CD4-positive, alpha-beta T cell treated with Interleukin-17A for 4 hours (primary cell): ENCODE data around the gene CHKA.

ENCODE experiments used
- DNase-seq: peaks from one replicate; pipeline ENCODE4 v3.0.0-alpha.2; 2020; ENCODE audit warnings: mixed read lengths

The CHKA gene

DNA sequence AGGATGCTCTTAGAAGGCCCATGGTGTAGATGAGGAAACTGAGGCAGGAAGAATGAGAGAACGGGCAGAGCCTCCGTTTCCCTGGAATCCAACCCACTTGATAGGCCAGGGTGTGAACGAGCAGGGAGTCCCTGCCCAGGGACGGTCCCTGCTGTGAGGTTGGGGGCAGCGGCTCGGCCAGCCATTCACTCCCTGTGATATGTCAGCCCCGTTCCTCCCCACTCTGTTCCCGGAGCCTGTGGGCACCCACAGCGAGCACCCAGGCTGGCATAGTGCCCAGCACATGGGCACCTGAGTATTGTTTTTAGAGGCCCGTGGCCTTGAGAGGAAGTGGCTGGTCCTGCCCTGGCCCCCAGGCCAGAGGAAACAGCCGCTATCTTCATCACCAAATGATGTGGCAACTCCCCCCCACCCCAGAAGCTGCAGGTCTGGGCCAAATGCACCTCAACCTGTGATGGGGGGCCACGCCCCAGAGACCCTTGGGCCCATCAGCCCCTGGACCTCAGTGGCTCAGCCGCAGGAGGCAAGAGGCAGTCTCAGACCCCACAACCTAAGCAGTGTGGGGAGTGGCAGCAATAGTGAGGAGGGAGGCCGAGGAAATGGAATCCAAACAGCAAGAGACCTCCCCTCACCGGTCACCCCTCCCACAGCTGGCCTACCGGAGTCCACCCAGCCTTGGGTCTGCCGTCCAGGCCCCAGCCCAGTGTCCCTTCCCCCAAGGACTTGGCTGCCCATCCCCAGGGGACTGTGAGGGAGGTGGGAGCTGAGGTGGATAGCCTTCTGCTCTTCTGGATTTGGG, 108.9 kb downstream of the CHKA start:
- DNase-seq: no peak

GRCh38 chr11:68011051-68011943, 109.9 kb downstream of the CHKA start:
- DNase-seq: no peak

- DNase-seq: no peak
Measured at GRCh38 chr11:68010090-68011041, 110.8 kb downstream of the CHKA start, which contains the start of gene ALDH3B1. Gene ALDH3B1, plus strand, starts transcription at chr11:68010327. Its CDS starts 4,971 bp downstream, at chr11:68015298.

DNA sequence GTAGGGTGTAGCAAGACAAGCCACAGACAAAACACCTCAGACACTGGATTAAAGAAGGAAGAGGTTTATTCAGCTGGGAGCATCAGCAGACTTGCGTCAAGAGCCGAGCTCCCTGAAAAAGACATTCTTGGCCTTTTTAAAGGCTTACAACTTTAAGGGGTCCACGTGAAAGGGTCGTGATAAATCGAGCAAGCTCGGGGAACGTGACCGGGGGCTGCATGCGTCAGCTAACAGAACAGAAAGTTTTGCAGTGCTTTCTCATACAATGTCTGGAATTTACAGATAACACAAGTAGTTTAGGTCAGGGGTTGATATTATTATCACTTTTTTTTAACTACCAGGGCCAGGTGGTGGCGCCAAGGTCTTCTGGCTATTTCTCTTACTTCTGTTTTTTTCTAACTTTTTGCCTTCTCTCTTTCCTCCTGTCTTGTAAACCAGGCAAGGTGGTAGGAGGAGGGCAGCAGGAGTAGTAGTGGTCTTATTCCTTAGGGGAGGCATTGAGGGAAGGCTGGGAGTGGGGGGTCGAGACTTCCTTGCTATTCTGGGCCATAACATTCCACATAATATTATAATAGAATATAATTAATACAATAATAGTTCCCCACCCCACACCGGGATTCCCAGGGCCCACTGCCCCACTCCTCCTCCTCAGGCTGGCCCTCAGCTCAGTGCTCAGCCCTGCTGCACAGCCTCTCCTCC, 111.6 kb downstream of the CHKA start:
- peak; percentile 16 for DNase-seq

GRCh38 chr11:68008381-68009337, 112.5 kb downstream of the CHKA start:
- DNase-seq: no peak

- DNase-seq: no peak
Measured at GRCh38 chr11:68007498-68008380, 113.4 kb downstream of the CHKA start.

- DNase-seq: no peak
Measured at GRCh38 chr11:68006606-68007166, 114.5 kb downstream of the CHKA start.

GRCh38 chr11:68004551-68005335, 116.4 kb downstream of the CHKA start:
- DNase-seq: no peak

- peak; percentile 86 for DNase-seq
Measured at GRCh38 chr11:68003846-68004550, 117.2 kb downstream of the CHKA start, which contains the start of gene UNC93B1. Gene UNC93B1, minus strand, starts transcription at chr11:68004097. Its CDS starts 54 bp downstream, at chr11:68004043.

DNA sequence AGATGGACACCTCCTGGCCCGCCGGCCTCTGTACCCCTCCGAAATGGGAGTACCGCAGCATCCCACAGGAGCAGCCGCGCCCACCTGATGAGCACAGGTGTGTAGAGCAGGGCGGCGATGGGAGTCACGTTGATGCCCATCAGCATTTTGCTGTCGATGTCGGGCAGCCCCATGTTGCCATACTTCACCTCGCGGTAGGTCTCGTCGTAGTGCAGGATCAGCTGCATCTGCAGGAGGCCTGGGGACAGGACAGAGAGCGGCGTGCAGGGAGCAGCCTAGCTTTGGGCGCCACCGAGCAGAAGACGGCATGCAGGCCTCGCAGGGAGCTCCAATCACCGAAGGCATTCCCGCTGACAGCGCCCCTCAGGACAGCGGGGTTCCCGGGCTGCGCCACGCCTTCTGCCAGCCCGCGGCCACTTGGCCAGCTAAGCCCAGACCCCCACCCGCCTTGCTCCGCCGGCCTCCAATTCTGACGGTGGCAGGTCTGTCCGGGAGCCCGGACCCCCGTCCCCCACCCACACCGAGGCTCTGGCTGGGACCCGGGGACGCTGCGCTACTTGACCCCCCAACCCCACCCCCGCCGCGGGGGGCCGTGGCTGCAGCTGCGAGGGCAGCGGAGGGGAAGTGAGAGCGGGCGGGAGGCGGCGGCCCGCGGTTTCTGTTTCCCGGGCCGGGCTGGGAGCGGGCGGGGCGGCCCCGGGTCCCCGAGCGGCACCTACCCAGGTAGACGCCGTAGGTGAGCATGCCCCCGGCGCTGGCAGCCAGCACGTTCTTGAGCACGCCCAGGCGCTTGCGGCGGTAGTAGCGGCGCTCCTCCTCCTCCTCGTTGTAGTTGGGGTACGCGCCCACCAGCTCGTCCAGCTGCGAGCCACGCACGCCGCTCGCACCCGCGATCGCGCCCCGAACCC, 118.0 kb downstream of the CHKA start:
- DNase-seq: peak; percentile 76
